OCI-LY3 (cell line): ENCODE data around the gene SECISBP2.

Experiments used
- CTCF ChIP-seq: fragments of 200-600, 300-600 bp; sonication (generic); IDR thresholded peaks from 2 replicates; pipeline ENCODE4 v1.5.1; 2014; ENCODE audit warnings: antibody characterized with exemption, low read length, low read depth
- EZH2phosphoT487 ChIP-seq: fragments of 200-600 bp; shearing (Covaris generic); IDR thresholded peaks from 2 replicates; pipeline ENCODE4 v1.6.1; 2018; ENCODE audit warnings: antibody characterized with exemption, mixed run types, low read depth

- TF ChIP-seq CTCF (no peak), EZH2phosphoT487 (no peak)
These were observed 40.1 kb downstream of the SECISBP2 start for GRCh38 chr9:89358376-89358916.
